HG03378 (cell line): Measurements from ENCODE around the gene USP9Y.

Source experiments
- ATAC-seq: cut with Tn5 transposase; IDR thresholded peaks from one replicate; pipeline ENCODE4 v1.9.1; 2021; ENCODE audit warnings: mild to moderate bottlenecking, moderate library complexity; ENCODE audit not compliant: unreplicated experiment

USP9Y gene

GRCh38 chrY:12765976-12766375 is 64.9 kb downstream of the USP9Y start:
- ATAC-seq: no peak

DNA sequence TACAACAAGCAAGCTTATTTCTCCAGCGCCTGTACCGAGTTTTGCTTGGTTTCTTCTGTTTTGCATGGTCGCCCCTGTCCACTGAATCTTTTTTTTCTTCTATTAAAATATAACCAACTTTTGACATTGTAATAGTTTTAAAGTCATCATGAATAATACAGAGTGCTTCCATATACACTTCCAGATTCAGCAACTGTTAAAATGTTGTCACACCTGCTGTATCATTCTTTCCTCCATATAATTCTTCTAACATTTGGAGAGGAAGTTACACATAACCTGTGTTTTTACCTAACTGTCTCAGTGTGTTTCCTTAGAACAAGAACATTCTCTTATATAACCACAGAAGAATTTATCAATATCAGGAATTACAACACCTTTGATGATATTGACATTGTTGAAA is 83.5 kb downstream of the USP9Y start:
- ATAC-seq: no peak

DNA sequence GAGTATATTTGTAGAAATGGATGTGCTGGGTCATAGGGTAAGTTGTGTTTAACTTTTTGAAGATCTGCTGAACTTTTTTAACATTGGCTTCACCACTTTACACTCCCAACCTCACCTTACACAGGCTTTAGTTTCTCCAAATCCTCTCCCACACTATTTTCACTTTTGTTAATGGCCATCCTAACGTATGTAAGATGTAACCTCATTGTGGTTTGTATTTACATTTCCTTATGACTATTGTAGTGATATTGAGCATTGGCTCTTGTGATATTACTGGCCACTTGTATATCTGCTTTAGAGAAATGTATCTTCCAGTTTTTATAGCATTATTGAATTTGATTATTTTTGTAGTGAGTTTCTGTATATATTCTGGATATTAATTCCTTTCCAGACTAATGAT is 93.0 kb downstream of the USP9Y start:
- no peak for ATAC-seq

DNA sequence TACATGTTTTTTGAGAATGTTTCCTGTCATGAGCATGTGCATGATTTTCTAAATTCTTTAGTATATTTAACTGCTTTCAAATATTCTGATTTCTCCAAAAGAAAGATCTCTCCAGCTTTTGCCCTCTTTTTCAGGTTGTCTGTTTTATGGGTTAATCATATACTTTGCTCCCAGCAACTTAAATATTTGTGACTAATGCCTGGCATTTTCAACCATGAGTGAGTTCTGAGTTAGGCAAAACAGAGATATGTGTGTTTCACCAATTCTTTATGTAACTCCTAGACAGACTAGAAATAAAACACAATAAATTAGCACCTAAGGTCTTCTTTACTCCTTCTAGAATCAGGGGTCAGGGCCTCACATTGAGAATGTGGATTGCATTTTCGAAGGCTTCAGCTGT is 107.0 kb downstream of the USP9Y start:
- no peak for ATAC-seq

DNA sequence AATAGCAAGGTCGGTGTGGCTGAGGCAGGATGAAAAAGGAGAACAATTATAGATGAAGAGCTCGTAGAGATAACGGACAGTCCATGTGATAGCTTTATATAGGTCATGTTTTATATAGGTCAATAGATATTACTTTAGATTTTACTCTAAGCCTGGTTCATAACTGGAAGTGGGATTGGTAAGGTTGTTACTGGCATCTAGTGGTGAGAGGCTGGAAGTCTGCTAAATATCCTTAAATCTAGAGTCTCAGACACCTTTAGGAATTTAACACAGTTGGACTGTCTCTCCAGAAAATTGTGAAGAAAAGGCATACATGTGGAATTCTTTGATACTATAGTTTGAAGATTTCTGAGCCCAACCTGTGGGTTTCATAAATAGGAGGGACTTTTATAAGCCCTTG is 108.0 kb downstream of the USP9Y start:
- ATAC-seq: no peak

DNA sequence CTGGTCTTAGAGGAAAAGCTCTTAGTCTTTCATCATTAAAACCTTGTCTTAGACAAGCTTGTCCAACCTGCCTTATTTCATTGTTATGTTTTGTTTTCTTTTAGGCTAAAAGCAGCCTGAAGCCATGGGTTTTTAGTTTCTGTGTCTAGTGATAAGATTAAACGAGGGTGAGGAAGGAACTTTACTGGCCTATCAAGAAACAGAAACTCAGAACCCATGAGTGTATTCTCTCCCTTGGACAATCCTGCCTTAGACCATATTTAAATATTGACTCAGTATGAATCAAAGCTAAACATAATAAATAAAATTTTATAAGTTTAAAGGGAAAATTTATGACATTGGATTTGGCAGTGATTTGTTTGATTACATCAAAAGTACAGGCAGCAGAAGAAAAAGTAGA is 122.4 kb downstream of the USP9Y start:
- no peak for ATAC-seq

DNA sequence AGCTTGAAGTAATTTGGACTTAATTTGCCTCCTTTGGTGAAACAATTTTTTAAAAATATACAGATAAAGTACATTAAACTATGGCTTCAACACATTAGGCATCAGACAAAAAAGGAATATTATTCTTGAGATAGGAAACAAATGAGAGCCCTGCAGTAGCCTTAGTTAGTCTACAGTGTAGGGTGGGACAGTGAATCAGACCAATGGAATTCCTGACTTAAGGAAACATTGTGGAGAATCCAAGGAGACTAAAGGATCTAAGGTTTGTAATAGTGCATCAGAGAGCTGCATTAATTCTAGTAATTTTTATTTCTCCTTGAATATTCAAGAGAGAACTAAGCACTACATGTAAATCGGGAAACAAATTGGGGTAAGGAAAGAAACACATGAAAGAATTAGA is 125.8 kb downstream of the USP9Y start:
- no peak for ATAC-seq

DNA sequence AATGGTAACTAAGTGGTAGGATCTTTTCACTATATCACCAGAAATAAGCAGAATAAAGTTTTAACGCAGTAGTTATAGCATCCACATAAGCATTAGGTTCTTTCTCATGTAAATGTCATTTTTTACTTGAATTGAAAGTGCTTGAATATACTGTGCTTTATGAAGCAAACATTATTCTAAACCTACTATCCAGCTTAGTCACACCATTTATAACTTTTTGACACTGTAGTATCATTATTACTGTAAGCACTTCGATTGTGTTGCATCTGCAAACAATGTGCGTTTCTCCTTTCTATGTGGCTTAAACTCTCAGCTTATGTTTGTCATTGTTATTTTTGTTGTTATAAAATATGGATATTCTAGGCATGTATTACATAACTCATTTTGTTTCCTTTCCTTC is 132.3 kb downstream of the USP9Y start:
- ATAC-seq: no peak

DNA sequence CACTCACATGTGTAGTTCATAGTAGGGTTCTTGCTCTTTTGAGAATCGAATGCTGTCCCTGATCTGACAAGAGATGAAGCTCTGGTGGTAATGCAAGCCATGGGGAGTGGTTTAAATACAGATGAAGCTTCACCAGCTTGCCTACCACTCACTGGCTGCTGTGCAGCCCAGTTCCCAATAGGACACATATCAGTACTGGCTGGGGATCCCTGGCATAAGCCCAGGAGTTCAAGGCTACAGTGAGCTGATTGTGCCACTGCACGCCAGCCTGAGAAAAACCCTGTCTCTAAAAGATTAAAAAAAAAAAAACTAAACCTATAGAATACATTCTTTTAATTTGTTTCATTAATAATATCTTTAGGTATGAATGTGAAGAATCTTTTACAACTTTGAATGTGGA is 136.5 kb downstream of the USP9Y start:
- no peak for ATAC-seq

DNA sequence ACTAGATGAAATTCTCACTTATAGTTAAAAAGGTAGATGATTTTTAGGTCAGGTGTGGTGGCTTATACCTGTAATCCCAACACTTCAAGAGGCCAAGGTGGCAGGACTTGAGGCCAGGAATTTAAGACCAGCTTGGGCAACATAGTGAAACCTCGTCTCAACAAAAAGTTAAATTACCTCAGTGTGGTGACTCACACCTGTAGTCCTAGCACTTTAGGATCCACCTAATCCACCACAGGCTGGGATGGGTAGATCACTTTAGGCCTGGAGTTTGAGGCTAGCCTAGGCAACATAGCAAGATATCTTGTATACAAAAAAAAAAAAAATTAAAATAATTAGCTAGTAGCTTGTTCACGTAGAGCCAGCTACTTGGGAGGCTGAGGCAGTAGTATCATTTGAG is 140.3 kb downstream of the USP9Y start:
- no peak for ATAC-seq

DNA sequence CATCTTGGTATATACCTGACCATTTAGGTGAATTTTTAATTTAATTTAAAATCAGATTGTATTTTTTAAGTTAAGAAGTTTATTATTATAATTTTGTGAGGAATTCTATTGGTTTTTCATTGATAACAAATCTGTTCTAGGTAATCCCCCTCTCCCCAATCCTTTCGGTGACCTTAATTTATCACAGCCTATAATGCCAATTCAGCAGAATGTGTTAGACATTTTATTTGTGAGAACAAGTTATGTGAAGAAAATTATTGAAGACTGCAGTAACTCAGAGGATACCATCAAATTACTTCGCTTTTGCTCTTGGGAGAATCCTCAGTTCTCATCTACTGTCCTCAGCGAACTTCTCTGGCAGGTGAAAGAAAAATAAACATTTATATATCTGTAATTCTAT is 145.8 kb downstream of the USP9Y start:
- ATAC-seq: no peak

- no peak for ATAC-seq
Observed at GRCh38 chrY:12855791-12856275, 154.8 kb downstream of the USP9Y start.

- no peak for ATAC-seq
Observed at GRCh38 chrY:12867960-12868359, 166.9 kb downstream of the USP9Y start.

GRCh38 chrY:12896973-12897372 is 195.9 kb downstream of the USP9Y start:
- ATAC-seq: no peak

DNA sequence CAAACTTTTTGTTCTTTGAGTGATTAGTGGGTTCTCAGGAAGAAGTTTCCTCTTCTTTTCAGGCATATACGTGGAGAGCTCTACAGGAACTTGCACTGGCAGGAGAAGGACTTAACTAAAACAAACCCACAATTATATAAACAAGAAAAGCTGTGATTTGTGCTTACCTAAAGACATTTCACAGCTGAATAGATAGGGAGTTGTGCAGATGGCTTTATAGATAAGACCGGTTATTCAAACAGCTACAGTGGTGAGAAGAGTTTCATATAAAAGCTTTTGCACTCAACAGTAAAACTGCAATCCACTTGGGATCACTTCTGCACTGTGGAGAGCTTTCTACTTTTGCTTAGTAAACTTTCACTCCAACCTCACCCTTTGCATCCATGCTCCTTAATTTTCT is 197.6 kb downstream of the USP9Y start:
- no peak for ATAC-seq

DNA sequence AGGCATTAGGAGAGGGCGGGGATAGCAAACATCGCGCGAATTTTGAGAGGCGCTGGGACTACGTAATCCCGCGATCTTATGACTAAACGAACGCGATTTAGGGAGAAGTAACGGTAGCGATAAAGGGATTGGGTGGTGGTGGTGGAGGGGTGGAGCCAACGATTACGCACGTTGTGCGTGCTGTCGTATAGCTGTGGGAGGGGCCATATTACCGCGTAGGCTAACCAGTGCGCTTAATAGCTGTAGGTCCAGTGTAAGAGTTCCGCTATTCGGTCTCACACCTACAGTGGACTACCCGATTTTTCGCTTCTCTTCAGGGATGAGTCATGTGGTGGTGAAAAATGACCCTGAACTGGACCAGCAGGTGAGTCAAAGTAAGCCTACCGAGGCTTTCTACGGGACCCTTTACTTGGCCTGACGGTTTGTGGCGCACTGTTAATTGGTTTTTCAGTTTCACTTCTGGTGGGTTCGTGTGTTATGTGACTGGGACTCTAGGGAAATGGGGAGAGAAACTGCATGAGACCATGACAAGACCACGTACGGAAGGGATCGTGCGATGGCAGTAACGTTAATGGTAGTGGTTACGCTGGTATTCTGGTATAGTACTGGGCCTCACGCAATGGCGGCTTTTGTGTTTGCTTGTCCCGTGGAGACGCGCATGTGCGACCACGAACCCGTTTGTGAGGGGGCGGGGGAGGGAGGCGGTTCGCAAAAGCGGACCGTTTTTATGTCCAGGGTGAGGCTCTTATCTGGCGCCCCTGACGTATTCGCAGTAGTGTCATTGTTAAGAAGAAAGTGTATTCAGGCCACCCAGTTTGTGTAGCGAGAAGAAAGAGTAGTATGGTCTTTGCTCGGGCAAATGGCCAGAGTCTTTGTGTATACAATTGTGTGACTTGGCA is 203.8 kb downstream of the USP9Y start, which contains the start of gene DDX3Y:
Gene DDX3Y, plus strand, starts transcription at position 251 of the 899 bp plus-strand sequence. Its CDS starts 69 bp downstream, at position 320.
- no peak for ATAC-seq

DNA sequence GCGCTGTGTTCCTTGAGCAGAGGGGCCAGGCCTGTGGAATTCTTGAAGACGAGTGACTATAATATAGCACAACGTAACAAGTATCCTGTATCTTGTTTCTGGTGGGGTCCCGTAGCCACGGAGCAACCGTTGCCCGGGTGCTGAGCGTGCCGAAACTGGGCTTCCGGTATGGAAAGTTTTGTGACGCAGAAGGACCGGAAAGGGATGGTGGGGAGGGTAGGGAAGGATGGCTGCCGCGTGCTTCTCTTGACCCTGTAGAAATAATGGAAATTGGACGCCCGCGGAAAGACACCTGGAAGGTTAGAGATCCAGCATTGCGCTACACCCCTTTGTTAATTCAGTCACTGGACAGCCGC is 204.5 kb downstream of the USP9Y start:
- ATAC-seq: no peak

GRCh38 chrY:12905895-12906294 is 204.9 kb downstream of the USP9Y start:
- ATAC-seq: no peak
